Activated effector memory CD4-positive, alpha-beta T cell treated with Interleukin-2 at 50 U/mL for 16 hours (primary cell): ENCODE measurements around the gene DCAF4.
"Not testable (repeated sequence)": the region's sequence is repeated elsewhere in the genome, so short reads cannot be mapped to it uniquely, and the experiment has no call there.

Experiments
- DNase-seq: peaks from one replicate; pipeline ENCODE4 v3.0.0-alpha.2; 2020

Gene DCAF4

GRCh38 chr14:72939630-72940029 is 13.4 kb downstream of the DCAF4 start:
- DNase-seq = no peak

DNA sequence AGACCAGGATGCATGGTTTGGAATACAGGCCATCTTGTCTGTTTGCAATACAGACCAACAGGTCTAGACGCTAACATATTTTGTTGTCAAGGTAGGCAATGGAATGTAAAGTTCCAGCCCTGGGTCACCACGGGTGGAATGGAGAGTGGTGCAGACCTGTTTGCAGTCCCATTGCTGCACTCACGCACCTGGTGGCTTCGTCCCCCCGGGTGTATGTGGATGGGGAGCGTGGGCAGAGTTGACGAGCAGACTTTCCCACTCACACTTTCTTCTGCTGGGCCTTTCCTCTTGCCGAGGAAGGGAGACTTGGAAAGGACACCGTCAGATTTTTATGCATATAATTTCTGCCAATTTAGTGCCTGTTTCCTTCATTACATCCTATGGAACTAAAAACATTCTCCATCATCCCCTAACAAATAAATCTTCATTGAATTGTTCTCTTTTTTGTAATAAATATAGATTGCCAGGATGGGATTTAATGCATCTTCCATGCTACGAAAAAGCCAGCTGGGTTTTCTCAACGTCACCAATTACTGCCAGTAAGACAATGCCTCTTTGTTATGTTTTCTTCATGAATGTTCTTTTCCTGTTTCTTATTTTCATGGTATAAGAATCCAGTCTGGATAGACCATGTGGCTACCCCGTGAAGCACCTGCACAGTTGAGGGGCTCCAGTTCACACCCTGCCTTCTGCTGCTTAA is 15.2 kb downstream of the DCAF4 start:
- no peak for DNase-seq

- no peak for DNase-seq
Measured at GRCh38 chr14:72942934-72943333, 16.7 kb downstream of the DCAF4 start.

GRCh38 chr14:72943876-72944430 is 17.7 kb downstream of the DCAF4 start:
- no peak for DNase-seq

DNA sequence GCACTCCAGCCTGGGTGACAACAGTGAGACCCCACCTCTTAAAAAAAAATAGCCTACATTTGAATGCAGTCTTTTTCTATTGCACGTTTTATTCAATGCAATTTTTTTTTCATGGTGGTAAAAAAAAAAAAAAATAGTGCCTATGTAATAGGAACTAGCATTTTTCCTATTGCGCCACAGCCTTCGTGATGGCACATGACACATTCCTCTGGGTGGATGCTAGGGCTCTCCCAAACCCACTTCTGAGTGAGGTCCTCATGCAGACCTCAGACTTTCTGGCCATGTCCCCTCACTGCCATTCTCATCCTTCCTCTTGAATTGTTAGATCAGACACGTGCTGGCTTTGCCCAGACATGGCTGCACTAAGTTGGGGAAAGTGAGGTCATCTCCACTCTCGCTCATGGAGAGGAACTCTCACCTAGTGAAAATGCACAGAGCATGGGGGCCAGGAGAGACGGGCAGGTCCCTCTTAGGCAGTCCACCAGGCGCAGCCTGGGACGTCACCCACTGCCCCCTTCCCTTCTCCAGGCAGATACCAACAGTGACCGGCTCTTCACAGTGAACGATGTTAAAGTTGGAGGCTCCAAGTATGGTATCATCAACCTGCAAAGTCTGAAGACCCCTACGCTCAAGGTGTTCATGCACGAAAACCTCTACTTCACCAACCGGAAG is 19.2 kb downstream of the DCAF4 start:
- DNase-seq = no peak

GRCh38 chr14:72946491-72946890 is 20.2 kb downstream of the DCAF4 start:
- no peak for DNase-seq

- no peak for DNase-seq
Measured at GRCh38 chr14:72947366-72948160, 21.3 kb downstream of the DCAF4 start.

GRCh38 chr14:72948481-72949138 is 22.3 kb downstream of the DCAF4 start:
- DNase-seq = peak; percentile 34

GRCh38 chr14:72952171-72952570 is 25.9 kb downstream of the DCAF4 start:
- no peak for DNase-seq

- not testable (repeated sequence) for DNase-seq
Measured at GRCh38 chr14:72956741-72957140, 30.5 kb downstream of the DCAF4 start.

DNA sequence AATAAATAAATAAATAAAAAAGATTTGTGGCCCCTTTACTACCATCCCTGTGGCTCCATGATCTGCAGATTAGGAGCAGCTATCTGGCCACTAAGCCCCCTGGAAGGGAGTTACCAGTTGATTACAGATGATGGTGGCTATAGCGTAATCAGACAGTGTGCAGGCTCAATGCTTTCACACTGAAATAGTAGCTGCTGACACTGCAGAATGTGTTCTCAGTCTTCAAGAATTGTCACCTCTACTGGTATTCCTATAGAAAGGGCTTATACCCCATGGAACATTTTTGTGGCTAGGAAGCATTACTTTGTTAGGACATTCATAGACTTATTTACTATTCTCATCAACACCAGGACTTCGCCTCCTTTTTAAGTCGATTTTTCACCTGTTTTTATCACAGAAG is 30.9 kb downstream of the DCAF4 start:
- no peak for DNase-seq

GRCh38 chr14:72958548-72958947 is 32.3 kb downstream of the DCAF4 start:
- no peak for DNase-seq

GRCh38 chr14:72961016-72961415 is 34.8 kb downstream of the DCAF4 start:
- DNase-seq = not testable (repeated sequence)

- no peak for DNase-seq
Measured at GRCh38 chr14:72961579-72962335, 35.5 kb downstream of the DCAF4 start.

GRCh38 chr14:72962336-72962754 is 36.1 kb downstream of the DCAF4 start:
- DNase-seq = not testable (repeated sequence)

- no peak for DNase-seq
Measured at GRCh38 chr14:72962829-72963312, 36.6 kb downstream of the DCAF4 start.

DNA sequence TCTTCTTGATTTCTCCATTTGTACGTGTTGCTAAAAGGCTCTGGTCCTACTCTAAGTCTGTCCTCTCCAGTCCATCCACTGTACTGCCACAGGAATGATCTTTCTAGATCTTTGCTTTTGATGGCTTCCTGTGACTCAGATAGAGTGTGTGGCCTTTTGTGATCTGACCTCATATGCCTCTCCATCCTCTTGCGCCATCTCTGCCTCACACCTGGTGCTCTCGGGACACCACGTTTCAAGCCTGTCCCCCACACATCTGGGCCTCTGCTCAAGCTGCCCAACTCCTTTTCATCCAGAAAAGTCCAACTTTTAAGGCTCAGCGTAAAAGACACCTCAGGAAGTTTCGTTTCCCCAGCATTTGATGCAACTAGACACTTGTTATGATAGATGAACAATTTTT is 39.0 kb downstream of the DCAF4 start:
- no peak for DNase-seq

GRCh38 chr14:72966038-72966437 is 39.8 kb downstream of the DCAF4 start:
- no peak for DNase-seq

- no peak for DNase-seq
Measured at GRCh38 chr14:72968316-72968715, 42.1 kb downstream of the DCAF4 start.

DNA sequence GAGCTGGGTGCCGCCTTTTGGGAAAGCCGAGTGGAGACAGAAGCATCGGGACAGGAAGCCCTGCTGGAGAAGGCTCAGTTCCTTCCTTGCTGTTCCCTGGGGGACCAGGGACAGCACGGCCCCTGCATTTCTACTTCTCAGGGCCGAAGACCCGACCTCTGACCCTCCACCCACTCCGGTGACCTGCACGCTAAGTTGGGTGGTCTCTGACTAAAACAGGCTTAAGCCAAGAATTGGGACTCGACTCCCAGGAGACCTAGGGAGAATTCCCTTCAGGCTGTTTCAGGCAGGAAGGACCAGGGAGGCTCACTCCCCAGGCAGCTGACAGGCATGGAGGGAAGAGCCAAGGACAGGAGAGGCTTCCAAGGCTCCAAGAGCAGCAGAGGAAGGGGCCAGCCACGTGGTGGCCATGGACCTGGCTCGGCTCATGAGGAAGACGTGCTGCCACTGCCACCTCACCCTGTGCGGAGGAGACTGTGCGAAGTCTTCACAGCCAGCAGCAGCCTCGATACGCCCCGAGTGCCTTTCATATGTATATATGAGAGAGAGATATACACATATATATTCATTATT is 43.9 kb downstream of the DCAF4 start:
- no peak for DNase-seq

DNA sequence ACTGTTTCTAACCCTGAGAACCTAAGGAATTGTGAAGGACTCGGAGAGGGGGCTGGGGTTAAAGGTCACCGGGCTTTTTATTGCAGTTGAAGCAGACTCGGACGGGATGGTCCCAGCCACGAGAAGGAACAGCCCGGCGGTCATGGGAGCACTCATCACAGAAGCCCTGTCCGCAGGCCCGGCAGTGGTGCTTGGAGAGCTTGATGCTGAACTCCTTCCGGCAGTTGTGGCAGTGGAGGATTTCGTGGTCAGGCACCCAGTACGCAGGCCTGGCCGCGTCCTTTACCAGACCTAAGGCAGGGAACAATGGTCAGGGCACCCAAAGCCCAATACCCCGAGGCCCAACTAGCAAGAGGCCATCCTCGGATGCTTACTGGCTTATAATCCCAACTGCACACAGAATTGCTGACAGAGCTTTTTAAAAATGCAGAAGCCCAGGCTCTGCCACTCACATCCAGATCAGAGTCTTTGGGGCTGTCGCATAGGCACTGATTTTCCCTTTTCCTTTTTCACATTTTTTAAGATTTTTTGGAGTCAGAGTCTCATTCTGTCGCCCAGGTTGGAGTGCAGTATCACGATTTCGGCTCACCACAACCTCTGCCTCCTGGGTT is 44.7 kb downstream of the DCAF4 start:
- DNase-seq = no peak
